ENCODE measurements around the gene ROCK2. TPM values are rescaled to one million over a fixed set of nuclear protein-coding genes. Genes with fewer than 3 reads are reported as not detected.
A peak's percentile ranks its signal among the peaks of the same experiment; 100 is the strongest.

ROCK2 gene
- total and polyA plus RNA-seq, 2 of the 13 experiments (the other 11 are each of a cell fraction or from before 2014, with no cell fraction given): 38.1 to 119 TPM

GRCh38 chr2:11155381-11156035 lies 188.9 kb downstream of the ROCK2 start, which contains the start of gene SLC66A3 (continued):
- TF ChIP-seq RERE (CRISPR knock-in tag; IDR thresholded peaks at IDR 0.05; ENCODE audit: low read depth) (no peak), BCL3 (CRISPR knock-in tag; IDR thresholded peaks at IDR 0.05) (peak; percentile 43; the same call in 1 of the 2 replicates), TCF7L2 (IDR thresholded peaks at IDR 0.05; ENCODE audit: low read depth, low read length) (no peak), ZNF431 (CRISPR knock-in tag; IDR thresholded peaks at IDR 0.05; ENCODE audit: borderline replicate concordance, low read depth) (no peak), ATM (IDR thresholded peaks at IDR 0.05; ENCODE audit: borderline replicate concordance) (no peak), BORCS8-MEF2B (CRISPR knock-in tag; IDR thresholded peaks at IDR 0.05) (peak; percentile 49; the same call in 1 of the 2 replicates), ELF4 (CRISPR knock-in tag; IDR thresholded peaks at IDR 0.05; ENCODE audit: borderline replicate concordance) (peak; percentile 44; the same call in 1 of the 2 replicates), ZNF230 (CRISPR knock-in tag; IDR thresholded peaks at IDR 0.05) (no peak), ZNF205 (CRISPR knock-in tag; IDR thresholded peaks at IDR 0.05) (no peak), SMAD1 (CRISPR knock-in tag; IDR thresholded peaks at IDR 0.05; ENCODE audit: borderline replicate concordance, low read depth) (peak; percentile 77; the same call in 1 of the 2 replicates), GATA4 (IDR thresholded peaks at IDR 0.05; ENCODE audit: borderline replicate concordance, low read depth) (no peak), ZFP82 (CRISPR knock-in tag; IDR thresholded peaks at IDR 0.05; ENCODE audit: borderline replicate concordance) (peak; percentile 79), ZSCAN25 (CRISPR knock-in tag; IDR thresholded peaks at IDR 0.05) (no peak), ZNF75D (CRISPR knock-in tag; IDR thresholded peaks at IDR 0.05; ENCODE audit: borderline replicate concordance) (no peak), CEBPZ (IDR thresholded peaks at IDR 0.05; ENCODE audit: low read length) (no peak), ZNF333 (CRISPR knock-in tag; IDR thresholded peaks at IDR 0.05; ENCODE audit: borderline replicate concordance) (peak; percentile 74; the same call in 1 of the 2 replicates), ZSCAN20 (CRISPR knock-in tag; IDR thresholded peaks at IDR 0.05; ENCODE audit: borderline replicate concordance) (peak; percentile 82), NAIF1 (CRISPR knock-in tag; IDR thresholded peaks at IDR 0.05; ENCODE audit: borderline replicate concordance) (no peak), SMARCE1 (IDR thresholded peaks at IDR 0.05; ENCODE audit: borderline replicate concordance) (no peak), ZFP37 (CRISPR knock-in tag; IDR thresholded peaks at IDR 0.05; ENCODE audit: borderline replicate concordance) (no peak)

Measured in HepG2 (cell line).